Neural progenitor cell (in vitro differentiated cells): ENCODE measurements around the gene ETV6. TPM values are rescaled to one million over a fixed set of nuclear protein-coding genes. Genes with fewer than 3 reads are reported as not detected.

Experiments used
- DNase-seq: peaks from one replicate; pipeline ENCODE4 v3.0.0-alpha.2; 2016; ENCODE audit warnings: low spot score
- H2AFZ ChIP-seq: fragments of 200-600 bp; sonication (generic); replicated peaks from 2 replicates; pipeline ENCODE4 v1.6.1; 2016; ENCODE audit warnings: antibody characterized with exemption
- H3F3A ChIP-seq: fragments of 200-600 bp; sonication (generic); 2 replicates; pipeline ENCODE4 v1.6.1; 2016; ENCODE audit warnings: antibody characterized with exemption, low read depth
- H3K27ac ChIP-seq: fragments of 200-600 bp; sonication (generic); 2 replicates; pipeline ENCODE4 v1.5.1; 2016; ENCODE audit warnings: mild to moderate bottlenecking
- H3K27me3 ChIP-seq: fragments of 200-600 bp; sonication (generic); 2 replicates; pipeline ENCODE4 v1.6.1; 2016; ENCODE audit warnings: mild to moderate bottlenecking, moderate library complexity
- H3K36me3 ChIP-seq: fragments of 200-600 bp; sonication (generic); 2 replicates; pipeline ENCODE4 v1.5.1; 2016
- H3K4me1 ChIP-seq: fragments of 200-600 bp; sonication (generic); 2 replicates; pipeline ENCODE4 v1.6.1; 2016; ENCODE audit warnings: mixed run types
- H3K4me2 ChIP-seq: fragments of 200-600 bp; sonication (generic); 2 replicates; pipeline ENCODE4 v1.6.1; 2016
- H3K4me3 ChIP-seq: fragments of 200-600 bp; sonication (generic); 2 replicates; pipeline ENCODE4 v1.5.1; 2016
- H3K79me2 ChIP-seq: fragments of 200-600 bp; sonication (generic); 2 replicates; pipeline ENCODE4 v1.6.1; 2016; ENCODE audit warnings: low read depth
- H3K9ac ChIP-seq: fragments of 200-600 bp; sonication (generic); 2 replicates; pipeline ENCODE4 v1.6.1; 2016
- H3K9me3 ChIP-seq: fragments of 200-600 bp; sonication (generic); 2 replicates; pipeline ENCODE4 v1.5.1; 2016; ENCODE audit warnings: low read depth
- H4K20me1 ChIP-seq: fragments of 200-600 bp; sonication (generic); 2 replicates; pipeline ENCODE4 v1.6.1; 2016; ENCODE audit warnings: low read depth
- H3K27ac Mint-ChIP-seq: 3 replicates; pipeline ENCODE4 v1.8.0; 2021; ENCODE audit warnings: mixed read lengths
- H3K27me3 Mint-ChIP-seq: 2 replicates; pipeline ENCODE4 v1.8.0; 2022; ENCODE audit warnings: low read depth, mild to moderate bottlenecking, inconsistent platforms, moderate library complexity, mixed read lengths; ENCODE audit not compliant: insufficient read depth
- H3K36me3 Mint-ChIP-seq: 3 replicates; pipeline ENCODE4 v1.8.0; 2021; ENCODE audit warnings: mixed read lengths
- H3K4me1 Mint-ChIP-seq: 3 replicates; pipeline ENCODE4 v1.8.0; 2021; ENCODE audit warnings: mixed read lengths
- H3K4me3 Mint-ChIP-seq: 3 replicates; pipeline ENCODE4 v1.8.0; 2021; ENCODE audit warnings: mild to moderate bottlenecking, moderate library complexity, mixed read lengths
- H3K9me3 Mint-ChIP-seq: 3 replicates; pipeline ENCODE4 v1.8.0; 2020; ENCODE audit warnings: mixed read lengths
- EZH2 ChIP-seq: fragments of 200-600 bp; sonication (generic); IDR thresholded peaks from 2 replicates; pipeline ENCODE4 v1.6.1; 2017; ENCODE audit warnings: antibody characterized with exemption, mild to moderate bottlenecking, moderate library complexity
- EZH2phosphoT487 ChIP-seq: fragments of 200-600 bp; sonication (generic); IDR thresholded peaks from 2 replicates; pipeline ENCODE4 v1.6.1; 2017; ENCODE audit warnings: antibody characterized with exemption
- total RNA-seq: library from RNA; depleted of rRNA; stranded (reverse); fragments of >200 nt; gene quantifications from 2 replicates; pipeline ENCODE4 v1.2.3, GENCODE V29; 2015; ENCODE audit warnings: low replicate concordance
- TF ChIP-seq, protein P1 (sequence below): fragments of 200-600 bp; sonication (generic); IDR thresholded peaks from 2 replicates; pipeline ENCODE4 v1.5.1; 2017; ENCODE audit warnings: antibody characterized with exemption, mild to moderate bottlenecking

The ETV6 gene
- total RNA-seq, 1 donor from 2014 or later, result 6.2 TPM

DNA sequence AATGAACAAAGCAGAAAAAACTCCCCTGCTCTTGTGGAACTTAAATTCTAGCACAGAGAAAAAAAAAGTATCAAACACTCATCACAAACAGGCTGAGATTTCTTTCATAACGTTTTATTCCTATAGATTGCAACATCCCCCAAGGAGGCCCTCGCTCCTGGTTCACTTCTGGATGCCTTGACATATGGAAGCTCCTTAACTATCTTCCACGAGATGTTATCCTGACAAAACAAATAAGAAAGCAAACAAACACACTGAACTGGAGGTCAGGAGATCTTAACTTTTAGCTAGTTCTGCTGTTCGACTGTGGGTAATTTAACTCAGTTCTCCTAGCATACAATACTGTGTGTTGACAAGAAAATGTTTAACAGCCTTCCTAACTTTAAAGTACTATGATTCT is 104.8 kb downstream of the ETV6 start:
- H3K4me3 Mint-ChIP-seq, result no peak overlapping the region
- no peaks in the 10 kb centered on the region for H3K27me3 ChIP-seq
- H3K4me3 ChIP-seq, result no peak overlapping the region
- H3K4me1 Mint-ChIP-seq, result peaks cover 33% of the 10 kb centered on the region
- H3K27ac Mint-ChIP-seq, result no peak overlapping the region
- H3K36me3 Mint-ChIP-seq, result peaks cover 13% of the 10 kb centered on the region
- H3K27ac ChIP-seq, result no peak overlapping the region
- peaks cover 38% of the 10 kb centered on the region for H3K4me1 ChIP-seq
- no peaks in the 10 kb centered on the region for H3K9me3 ChIP-seq
- TF ChIP-seq, protein P1, sequence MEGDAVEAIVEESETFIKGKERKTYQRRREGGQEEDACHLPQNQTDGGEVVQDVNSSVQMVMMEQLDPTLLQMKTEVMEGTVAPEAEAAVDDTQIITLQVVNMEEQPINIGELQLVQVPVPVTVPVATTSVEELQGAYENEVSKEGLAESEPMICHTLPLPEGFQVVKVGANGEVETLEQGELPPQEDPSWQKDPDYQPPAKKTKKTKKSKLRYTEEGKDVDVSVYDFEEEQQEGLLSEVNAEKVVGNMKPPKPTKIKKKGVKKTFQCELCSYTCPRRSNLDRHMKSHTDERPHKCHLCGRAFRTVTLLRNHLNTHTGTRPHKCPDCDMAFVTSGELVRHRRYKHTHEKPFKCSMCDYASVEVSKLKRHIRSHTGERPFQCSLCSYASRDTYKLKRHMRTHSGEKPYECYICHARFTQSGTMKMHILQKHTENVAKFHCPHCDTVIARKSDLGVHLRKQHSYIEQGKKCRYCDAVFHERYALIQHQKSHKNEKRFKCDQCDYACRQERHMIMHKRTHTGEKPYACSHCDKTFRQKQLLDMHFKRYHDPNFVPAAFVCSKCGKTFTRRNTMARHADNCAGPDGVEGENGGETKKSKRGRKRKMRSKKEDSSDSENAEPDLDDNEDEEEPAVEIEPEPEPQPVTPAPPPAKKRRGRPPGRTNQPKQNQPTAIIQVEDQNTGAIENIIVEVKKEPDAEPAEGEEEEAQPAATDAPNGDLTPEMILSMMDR, result no peak
- TF ChIP-seq EZH2 (no peak), EZH2phosphoT487 (no peak)
- no peaks in the 10 kb centered on the region for H4K20me1 ChIP-seq
- H3K9me3 Mint-ChIP-seq, result no peaks in the 10 kb centered on the region
- no peak overlapping the region for H3K9ac ChIP-seq
- no peak overlapping the region for H2AFZ ChIP-seq
- H3F3A ChIP-seq, result peaks cover 16% of the 10 kb centered on the region
- no peaks in the 10 kb centered on the region for H3K27me3 Mint-ChIP-seq
- H3K79me2 ChIP-seq, result no peaks in the 10 kb centered on the region
- DNase-seq, result no peak
- H3K4me2 ChIP-seq, result no peak overlapping the region
- H3K36me3 ChIP-seq, result no peaks in the 10 kb centered on the region

DNA sequence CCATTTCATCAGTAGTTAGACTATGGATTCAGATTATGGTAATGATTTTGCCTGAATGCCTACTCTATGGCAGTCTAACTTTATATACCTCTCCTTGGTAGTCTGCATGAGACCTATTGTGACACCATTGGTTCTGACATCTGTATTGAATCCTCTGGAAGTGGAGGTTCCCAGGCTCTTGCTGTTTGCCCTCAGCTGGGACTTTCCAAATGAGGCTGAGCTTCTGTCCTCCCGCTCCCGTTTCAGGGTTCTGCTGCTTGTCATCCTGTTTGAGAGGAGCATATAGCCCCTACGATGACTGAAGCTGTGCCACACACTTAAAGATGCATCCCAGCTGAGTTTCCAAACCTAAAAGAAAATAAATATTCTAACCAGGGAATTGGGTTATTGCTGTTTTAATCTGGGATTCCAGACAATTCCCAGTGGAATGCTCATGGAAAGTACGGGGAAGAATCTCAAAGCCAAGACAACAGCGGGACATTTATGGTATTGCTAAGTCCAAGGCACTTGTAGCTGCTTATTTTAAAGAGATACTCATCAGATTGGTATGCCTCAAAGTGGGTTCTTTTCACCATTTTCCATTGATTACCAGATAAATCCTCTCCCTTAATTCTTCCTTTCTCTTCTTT is 105.9 kb downstream of the ETV6 start:
- H3K79me2 ChIP-seq, result no peaks in the 10 kb centered on the region
- no peak overlapping the region for H3K9ac ChIP-seq
- no peaks in the 10 kb centered on the region for H3K27me3 ChIP-seq
- DNase-seq, result no peak
- no peak overlapping the region for H3K4me3 Mint-ChIP-seq
- H3K27ac ChIP-seq, result no peak overlapping the region
- H3K4me2 ChIP-seq, result no peak overlapping the region
- peaks cover 47% of the 10 kb centered on the region for H3K4me1 ChIP-seq
- TF ChIP-seq, protein P1, result no peak
- TF ChIP-seq EZH2 (no peak), EZH2phosphoT487 (no peak)
- H4K20me1 ChIP-seq, result no peaks in the 10 kb centered on the region
- peaks cover 32% of the 10 kb centered on the region for H3K4me1 Mint-ChIP-seq
- H3K9me3 Mint-ChIP-seq, result no peaks in the 10 kb centered on the region
- H3F3A ChIP-seq, result peaks cover 23% of the 10 kb centered on the region
- H2AFZ ChIP-seq, result no peak overlapping the region
- H3K27me3 Mint-ChIP-seq, result no peaks in the 10 kb centered on the region
- H3K27ac Mint-ChIP-seq, result no peak overlapping the region
- H3K9me3 ChIP-seq, result no peaks in the 10 kb centered on the region
- peaks cover 14% of the 10 kb centered on the region for H3K36me3 Mint-ChIP-seq
- no peak overlapping the region for H3K4me3 ChIP-seq
- H3K36me3 ChIP-seq, result no peaks in the 10 kb centered on the region

DNA sequence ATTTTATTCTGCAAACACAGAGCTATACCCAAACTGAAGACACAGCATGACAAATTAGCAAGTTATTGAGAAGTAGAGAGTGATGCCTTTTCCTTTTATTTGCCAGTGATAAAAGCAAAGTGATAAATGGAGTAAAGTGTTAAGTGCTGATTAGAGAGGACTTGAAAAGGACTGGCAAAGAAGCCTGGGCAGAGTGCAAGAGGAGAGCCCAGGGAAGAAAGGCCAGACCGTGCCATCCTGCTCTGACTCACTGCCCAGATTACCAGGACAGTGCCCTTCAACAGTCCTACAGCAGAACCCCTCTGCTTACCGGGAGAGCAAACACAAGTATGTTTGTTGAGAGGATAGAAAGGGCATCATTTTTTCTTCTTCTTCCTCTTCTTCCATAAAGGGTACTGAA is 106.5 kb downstream of the ETV6 start:
- Histone ChIP-seq H3K9me3 (no peaks in the 10 kb centered on the region), H3K4me3 (no peak overlapping the region), H3F3A (peaks cover 23% of the 10 kb centered on the region), H3K36me3 (no peaks in the 10 kb centered on the region), H3K27me3 (no peaks in the 10 kb centered on the region), H3K27ac (no peak overlapping the region), H4K20me1 (no peaks in the 10 kb centered on the region), H3K9ac (no peak overlapping the region), H3K79me2 (no peaks in the 10 kb centered on the region), H3K4me2 (no peak overlapping the region), H2AFZ (no peak overlapping the region), H3K4me1 (peaks cover 47% of the 10 kb centered on the region)
- Mint-ChIP-seq H3K27me3 (no peaks in the 10 kb centered on the region), H3K36me3 (peaks cover 14% of the 10 kb centered on the region), H3K9me3 (no peaks in the 10 kb centered on the region), H3K4me1 (peaks cover 32% of the 10 kb centered on the region), H3K4me3 (no peak overlapping the region), H3K27ac (peak overlapping the region; percentile 31)
- no peak for DNase-seq
- TF ChIP-seq EZH2, result no peak
- TF ChIP-seq, protein P1, result no peak
- no peak for TF ChIP-seq EZH2phosphoT487
